Kasumi-1 (cell line): ENCODE measurements around the gene NEXN.
"Not testable (repeated sequence)": the region's sequence is repeated elsewhere in the genome, so short reads cannot be mapped to it uniquely, and the experiment has no call there.

Experiments
- DNase-seq, 2 experiments: peaks; one replicate each; lab custom pipeline; 2025; lab: John Stamatoyannopoulos, UW

NEXN gene

DNA sequence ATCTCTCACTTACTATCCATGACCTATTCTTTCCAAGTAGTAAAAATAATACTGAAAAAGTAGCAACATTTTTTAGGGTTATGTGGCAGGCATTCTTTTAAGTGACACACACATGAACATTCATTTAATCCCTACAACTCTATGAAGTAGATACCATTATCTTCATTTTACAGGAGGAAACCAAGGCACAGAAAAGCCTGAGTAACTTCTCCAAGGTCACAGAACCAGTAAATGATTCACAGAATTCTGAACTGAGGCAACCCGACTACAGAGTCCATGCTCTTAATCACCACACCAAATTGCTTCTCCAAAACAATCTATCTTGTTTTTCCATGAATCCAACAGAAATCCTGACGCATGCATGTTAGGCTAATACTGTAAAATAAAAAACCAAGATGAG, 73.0 kb downstream of the NEXN start:
- no peak for DNase-seq

DNA sequence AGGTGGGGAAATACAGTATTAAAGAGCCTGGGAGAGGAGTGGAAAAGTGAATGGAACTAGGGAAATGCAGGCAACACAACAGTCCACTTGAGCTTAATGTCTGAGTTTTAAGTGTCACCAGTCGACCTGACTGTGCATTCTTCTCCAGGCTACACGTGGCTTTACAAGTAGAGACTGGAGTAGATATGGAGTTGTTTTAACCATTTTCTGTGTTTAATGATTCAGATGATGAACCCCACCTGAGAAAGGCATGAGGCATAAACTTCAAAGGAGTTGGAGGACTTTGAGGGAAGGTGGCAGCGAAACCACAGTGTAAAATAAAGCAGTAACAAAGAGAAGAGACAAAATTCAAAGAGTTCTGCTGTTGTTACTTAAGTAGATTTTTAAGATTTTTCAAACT, 77.9 kb downstream of the NEXN start:
- no peak for DNase-seq

DNA sequence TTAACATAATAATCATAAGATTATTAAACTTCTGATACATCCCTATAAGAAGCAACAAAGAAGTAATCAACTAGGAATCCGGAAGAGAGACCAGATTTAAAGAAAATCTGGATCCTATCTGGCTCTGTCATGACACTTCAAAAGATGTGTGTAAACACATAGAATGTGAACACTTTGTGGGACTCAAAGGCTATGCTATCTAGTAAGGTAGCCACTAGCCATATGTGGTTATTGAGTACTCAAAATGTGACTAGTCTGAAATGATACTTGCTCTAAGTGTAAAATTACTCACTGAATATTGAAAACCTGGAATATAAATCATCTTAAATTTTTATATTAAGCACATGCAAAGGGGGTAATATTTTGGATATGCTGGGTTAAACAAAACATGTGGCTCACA, 81.8 kb downstream of the NEXN start:
- no peak for DNase-seq

DNA sequence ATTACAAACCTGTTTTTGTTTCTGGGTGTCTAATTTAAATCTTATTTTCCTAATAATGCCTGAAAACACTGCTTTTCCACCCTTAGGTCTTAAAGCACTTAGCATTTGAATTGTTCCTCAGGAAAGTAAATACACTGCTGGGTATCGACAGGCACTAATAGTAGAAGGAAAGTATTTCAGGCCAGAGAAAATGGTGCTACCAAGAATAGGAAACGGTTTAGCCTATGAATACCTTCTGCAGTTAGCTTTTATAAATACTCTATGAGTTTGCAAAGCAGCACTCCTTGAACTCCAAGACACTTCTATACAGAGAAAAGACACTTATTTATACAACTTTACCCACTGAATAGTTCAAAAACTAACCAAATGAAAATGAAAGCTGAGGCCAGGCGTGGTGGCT, 83.7 kb downstream of the NEXN start:
- no peak for DNase-seq

DNA sequence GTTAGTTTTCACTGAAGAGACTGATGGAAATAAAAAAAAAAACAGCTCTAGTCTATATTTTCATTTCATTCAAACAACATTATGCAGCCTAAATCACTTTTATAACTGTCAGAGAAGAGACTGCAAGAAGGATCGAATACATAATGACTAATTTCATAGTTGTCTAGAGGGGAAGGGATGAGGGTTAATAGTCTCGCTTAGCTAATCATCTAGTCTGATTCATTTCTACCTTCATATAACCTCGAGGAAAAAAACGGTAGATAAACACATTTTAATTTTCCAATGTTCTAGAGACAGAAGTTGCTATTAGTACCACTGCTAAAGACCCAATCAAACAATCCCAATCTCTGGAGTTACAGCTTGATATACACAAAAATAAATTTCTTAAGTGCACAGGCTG, 87.0 kb downstream of the NEXN start:
- no peak for DNase-seq

DNA sequence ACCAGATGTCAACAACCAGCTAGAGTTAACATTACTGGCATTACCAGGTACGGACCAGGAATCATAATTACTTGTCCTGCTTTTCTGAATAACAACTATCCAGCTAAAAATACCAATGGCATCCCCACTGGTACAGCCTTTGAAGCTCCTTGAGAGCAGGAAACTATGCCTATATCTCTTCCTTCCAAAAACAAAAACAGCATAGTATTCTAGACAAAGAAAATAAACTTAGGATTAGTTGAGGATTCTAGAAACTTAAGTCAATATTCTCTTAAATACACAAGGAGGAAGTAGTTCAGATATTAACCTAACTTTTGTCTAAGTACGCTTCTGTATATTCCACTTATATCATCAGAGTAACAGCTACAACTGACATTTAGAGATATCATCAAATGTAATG, 87.5 kb downstream of the NEXN start:
- no peak for DNase-seq

DNA sequence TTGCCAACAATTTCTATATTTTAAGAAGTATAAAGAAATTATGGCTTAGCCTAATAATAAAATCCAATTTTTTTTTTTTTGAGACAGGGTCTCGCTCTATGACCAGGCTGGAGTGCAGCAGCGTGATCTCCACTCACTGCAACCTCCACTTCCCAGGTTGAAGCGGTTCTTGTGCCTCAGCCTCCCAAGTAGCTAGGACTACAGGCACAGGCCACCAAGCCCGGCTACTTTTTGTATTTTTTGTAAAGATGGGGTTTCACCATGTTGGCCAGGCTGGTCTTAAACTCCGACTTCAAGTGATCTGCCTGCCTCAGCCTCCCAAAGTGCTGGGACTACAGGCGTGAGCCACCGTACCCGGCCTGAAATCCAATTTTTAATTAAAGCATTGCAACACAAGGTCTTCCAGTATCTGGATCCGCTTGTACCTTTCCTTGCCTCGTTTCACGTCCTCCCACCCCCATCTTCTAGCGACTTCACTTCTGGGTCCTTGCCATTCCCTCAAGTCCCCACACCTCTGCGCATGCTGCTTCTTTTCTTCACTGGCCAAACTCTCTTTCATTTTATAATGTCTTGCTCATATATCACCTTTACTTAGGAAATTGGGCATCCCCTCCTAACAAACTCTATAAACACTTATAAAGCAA, 88.1 kb downstream of the NEXN start:
- peak in 1 of 2 experiments; percentile 43 for DNase-seq

DNA sequence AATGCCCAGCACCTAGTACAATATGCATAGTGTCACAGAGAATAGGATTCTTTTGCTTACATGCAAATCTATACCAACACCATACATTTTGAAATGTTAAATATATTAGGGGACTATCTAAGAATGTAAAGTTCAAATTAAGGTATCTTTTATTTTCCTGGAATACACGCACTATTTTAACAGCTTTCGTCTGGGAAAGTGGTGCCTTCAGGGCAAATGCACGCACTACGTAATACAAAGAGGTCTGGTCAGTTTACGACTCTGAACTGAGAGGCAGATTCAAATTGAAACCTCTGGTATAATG, 89.5 kb downstream of the NEXN start:
- DNase-seq = no peak

DNA sequence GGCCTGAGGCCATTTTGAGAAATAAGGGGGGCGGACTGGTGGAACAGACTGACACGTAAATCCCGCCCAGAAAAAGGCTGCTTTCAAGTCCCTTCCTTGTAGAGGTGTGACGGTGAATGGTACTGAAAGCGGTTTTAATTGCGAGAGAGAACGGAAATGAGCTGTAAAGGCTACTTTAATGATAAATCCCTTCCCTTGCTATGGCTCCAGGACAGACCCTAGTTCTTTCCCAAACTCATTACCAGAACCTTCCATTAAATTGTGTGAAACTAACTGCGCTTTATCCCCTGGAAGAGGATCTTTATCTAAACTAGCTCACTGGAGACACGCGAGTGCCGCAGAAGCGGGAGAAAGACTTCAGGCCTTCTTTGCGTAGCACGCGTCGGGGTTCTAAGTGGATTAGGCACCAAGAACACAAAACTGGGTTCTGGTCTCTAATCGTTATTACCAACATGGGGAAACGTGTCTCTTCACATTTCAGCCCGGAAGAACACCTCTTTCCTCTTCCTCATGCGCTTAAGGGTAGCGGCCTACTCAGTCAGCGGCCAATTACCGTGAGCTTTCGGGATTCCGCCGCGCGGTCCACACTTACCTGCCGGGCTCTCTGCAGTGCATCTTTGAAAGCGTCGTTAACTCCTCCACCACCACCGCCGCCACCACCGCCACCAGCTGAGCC, 90.0 kb downstream of the NEXN start:
- peak; percentile 90 to 92 for DNase-seq

DNA sequence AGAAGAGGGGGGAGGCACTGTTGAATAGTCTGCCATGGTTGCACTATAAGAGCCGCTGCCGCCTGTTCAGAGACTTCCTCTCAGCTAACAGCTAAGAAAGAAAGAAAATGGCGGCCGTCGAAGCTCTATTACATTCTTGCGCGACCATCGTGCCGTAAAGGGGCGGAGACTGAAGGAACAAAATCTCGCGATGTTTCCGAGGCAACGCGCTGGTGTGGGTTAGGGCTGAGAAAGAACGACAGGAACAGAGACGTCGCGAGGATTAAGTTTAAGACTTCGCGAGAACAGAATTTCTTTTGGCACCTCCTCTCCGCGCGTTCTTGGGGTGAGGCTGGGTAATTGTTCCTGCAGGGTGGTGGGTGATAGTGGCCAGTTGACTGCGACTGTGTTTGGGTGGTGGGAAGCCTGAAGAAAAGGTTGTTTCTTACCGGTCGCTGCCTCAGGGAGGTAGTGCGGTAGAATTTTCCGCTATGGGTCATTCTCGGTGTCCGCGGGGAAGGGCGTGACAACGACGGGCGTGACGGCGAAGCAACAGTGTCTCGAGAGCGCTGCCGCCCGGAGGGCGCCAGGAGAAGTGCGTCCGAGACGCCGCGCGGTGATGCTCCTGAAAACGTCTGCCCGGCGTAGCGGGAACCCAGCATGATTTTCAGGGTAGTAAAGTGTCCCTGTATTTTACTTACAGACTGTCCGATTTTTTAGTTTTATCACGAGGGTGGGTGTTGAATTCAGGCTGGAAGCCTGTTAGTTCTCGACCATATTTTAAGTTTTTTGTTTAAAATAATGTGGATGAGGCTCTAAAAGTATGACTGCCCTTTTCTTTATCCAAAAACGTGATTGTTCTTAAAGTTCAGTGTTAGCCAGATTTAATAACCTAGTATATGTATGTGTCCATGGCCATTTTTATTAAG, 90.8 kb downstream of the NEXN start, which contains the start of gene FUBP1:
Gene FUBP1 (minus strand): TSS at position 104 of the 908 bp plus-strand sequence. CDS start 68 bp downstream, at position 36.
- peak; percentile 100 for DNase-seq

DNA sequence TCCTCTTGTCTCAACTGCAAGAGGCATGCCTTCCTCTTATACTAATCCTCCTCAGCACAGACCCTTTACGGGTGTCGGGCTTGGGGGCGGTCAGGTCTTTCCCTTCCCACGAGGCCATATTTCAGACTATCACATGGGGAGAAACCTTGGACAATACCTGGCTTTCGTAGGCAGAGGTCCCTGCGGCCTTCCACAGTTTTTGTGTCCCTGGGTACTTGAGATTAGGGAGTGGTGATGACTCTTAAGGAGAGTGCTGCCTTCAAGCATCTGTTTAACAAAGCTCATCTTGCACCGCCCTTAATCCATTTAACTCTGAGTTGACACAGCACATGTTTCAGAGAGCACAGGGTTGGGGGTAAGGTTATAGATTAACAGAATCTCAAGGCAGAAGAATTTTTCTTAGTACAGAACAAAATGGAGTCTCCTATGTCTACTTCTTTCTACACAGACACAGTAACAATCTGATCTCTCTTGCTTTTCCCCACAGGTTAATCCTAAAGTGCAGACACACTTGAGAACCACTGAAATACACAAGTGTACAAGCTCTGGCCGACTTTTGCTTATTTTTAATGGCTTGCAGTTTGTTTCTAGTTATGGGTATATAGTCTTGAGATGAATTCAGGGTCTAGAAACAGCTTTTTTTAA, 95.0 kb downstream of the NEXN start:
- DNase-seq = not testable (repeated sequence)

DNA sequence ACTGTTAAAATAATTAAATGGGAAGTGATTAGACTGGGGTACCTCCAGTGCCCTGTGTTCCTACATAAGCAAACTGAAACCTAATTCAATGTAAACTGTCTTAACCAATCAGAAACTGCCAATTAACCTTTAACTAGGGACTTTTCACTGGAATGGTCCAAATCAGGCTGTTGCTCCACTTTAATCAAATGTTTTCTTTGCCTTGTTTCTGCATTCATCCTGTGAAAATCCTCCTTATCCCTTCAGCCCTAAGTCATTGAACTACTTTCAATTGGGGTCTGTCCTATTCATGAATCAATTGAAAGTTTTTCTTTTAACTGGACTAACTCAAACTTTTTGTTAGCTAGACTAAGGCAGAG, 95.6 kb downstream of the NEXN start:
- no peak for DNase-seq

DNA sequence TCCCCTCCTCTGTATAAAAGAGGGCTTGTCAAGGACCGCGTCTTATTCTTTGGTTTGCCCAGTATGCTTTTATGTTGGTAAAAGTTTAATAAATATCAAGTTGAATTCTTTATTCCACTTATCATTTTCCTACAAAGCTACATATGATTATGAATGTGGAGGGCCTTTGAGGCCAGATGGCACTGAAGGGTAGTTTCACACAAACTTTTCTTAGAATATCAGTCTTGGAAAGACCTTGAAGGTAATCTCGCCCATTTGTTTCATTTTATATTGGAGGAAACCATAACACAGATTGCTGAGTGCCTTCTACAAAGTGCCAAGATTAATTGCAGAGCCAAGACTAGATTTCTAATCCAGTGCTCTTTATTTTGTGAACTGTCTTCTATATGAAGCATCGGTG, 96.2 kb downstream of the NEXN start:
- DNase-seq = no peak

DNA sequence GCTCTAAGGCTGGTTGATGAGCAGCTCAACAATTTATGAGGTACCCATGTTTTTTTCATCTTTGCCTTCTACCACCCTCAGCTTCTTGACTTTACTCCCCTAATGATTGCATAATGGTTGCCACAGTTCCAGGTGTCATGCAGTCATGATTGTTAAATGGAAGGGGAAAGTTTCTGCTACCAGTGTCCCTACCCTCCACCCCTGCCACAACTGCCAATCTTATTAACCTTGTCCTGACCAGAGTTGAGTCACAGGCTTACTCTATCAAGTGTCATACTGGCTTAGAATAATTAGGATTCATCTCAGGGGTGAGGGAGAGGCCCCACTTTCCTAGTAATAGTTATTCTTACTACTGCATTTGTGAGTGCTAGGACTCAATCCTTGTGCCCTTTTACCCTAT, 98.4 kb downstream of the NEXN start:
- DNase-seq = no peak

DNA sequence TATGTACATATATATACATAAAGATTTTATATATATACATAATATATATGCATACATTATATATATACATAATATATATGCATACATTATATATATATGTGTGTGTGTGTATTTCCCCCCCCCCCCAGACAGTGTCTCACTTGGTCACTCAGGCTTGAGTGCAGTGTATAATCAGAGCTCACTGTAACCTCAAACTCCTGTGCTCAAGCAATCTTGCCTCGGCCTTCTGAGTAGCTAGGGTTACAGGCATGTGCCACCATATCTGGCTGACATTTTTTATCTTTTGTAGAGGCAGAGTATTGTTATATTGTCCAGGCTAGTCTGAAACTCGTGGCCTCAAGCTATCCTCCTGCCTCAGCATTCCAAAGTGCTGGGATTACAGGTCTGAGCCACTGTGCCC, 99.5 kb downstream of the NEXN start:
- DNase-seq = no peak

DNA sequence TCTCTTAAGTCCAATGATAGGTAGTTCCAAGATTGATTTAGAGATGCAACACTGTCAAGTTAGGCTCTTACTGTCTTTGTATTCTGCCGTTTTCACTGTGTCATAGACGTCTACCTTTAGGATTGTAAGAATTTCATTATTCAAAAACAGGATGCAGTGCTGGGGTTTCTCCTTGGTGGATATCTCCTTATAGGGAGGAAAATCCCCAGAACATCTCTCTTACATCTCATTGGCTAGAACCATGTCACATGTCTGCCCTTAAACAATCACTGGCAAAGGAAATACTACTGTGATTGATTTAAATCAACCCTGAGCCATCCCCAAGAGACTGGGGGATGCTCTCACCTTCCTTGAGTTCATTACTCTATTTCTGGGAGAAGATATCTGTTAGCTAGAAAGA, 101.3 kb downstream of the NEXN start:
- no peak for DNase-seq

DNA sequence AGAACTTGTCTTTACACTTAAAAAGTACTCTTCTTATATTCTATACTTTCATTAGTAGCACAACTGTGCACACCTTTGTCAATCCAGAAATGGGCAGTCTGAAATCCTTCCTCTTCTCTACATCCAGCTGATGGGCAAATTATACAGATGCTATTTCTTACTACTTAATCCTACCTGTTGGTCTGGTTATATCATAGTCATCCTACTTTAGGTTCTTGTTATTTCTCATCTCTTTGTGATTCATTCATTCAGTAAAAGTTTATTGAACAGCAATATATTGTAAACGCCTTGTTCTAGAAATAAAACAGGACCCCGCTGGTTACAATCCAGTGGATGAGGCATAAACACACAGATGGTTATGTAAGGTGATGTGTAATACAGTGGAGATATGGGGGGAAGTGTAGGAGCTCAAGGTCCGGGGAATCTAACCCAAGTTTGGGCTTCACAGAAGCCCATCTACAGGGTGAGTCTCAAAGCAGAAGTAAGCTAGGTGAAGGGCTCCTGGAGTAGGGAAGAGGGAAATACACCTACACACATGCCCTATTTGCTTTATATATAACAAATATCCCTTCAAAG, 102.3 kb downstream of the NEXN start:
- DNase-seq = peak in 1 of 2 experiments; percentile 12

DNA sequence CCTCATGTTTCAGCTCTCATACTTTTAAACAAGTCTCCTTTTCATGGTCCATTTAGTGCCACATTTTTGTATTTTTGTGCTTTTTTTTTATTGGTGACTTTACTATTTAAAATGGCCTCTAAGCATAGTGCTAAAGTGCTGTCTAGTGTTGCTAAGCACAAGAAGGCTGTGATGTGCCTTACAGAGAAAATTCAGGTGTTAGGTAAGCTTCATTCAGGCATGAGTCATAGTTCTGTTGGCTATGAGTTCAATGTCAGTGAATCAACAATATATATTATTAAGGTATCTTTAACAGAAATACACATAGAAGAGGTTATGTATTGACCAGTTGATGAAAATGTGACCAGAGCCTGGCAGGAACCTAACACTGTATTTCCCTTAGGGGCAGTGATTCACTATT, 103.2 kb downstream of the NEXN start:
- DNase-seq = no peak
